ENCODE measurements around the gene IFI16.
"Not testable (repeated sequence)": the region's sequence is repeated elsewhere in the genome, so short reads cannot be mapped to it uniquely, and the experiment has no call there.

The IFI16 gene

GRCh38 chr1:159090286-159091179 lies 80.8 kb downstream of the IFI16 start:
- DNase-seq (ENCODE audit: extremely low spot score) = no peak
- no peak for TF ChIP-seq SP1 (IDR thresholded peaks at IDR 0.05)
- no peak for TF ChIP-seq CTBP1 (IDR thresholded peaks at IDR 0.05; ENCODE audit: borderline replicate concordance)
- no peak for TF ChIP-seq NFRKB (IDR thresholded peaks at IDR 0.05)
- TF ChIP-seq TARDBP (IDR thresholded peaks at IDR 0.05) = no peak
- CTCF ChIA-PET = no interaction called here
- POLR2A ChIA-PET = no interaction called here

- POLR2A ChIA-PET = no interaction called here
- no peak for DNase-seq (ENCODE audit: extremely low spot score)
Measured at GRCh38 chr1:159091180-159091560, 81.5 kb downstream of the IFI16 start.

GRCh38 chr1:159091607-159092031 lies 81.9 kb downstream of the IFI16 start:
- CTCF ChIA-PET = no interaction called here
- TF ChIP-seq ELF4 (IDR thresholded peaks at IDR 0.05) = no peak
- no peak for TF ChIP-seq TARDBP (IDR thresholded peaks at IDR 0.05)
- no peak for TF ChIP-seq FOXM1 (IDR thresholded peaks at IDR 0.05; ENCODE audit: borderline replicate concordance)
- TF ChIP-seq FOXK2 (IDR thresholded peaks at IDR 0.05) = no peak
- TF ChIP-seq ZNF384 (IDR thresholded peaks at IDR 0.05) = no peak
- no peak for TF ChIP-seq L3MBTL2 (conservative IDR thresholded peaks at IDR 0.05)
- DNase-seq (ENCODE audit: extremely low spot score) = no peak
- POLR2A ChIA-PET = no interaction called here

More at GRCh38 chr1:159091180-159091560, 81.5 kb downstream of the IFI16 start:
- no peak for TF ChIP-seq HDGF (IDR thresholded peaks at IDR 0.05; ENCODE audit: borderline replicate concordance)
- TF ChIP-seq PKNOX1 (IDR thresholded peaks at IDR 0.05) = no peak
- TF ChIP-seq NFRKB (IDR thresholded peaks at IDR 0.05) = no peak
- no peak for TF ChIP-seq SP1 (IDR thresholded peaks at IDR 0.05)
- TF ChIP-seq FOXA1 (IDR thresholded peaks at IDR 0.05) = no peak
- TF ChIP-seq SUZ12 (IDR thresholded peaks at IDR 0.05) = no peak
- no peak for TF ChIP-seq FOXM1 (IDR thresholded peaks at IDR 0.05; ENCODE audit: borderline replicate concordance)
- no peak for TF ChIP-seq CTBP1 (IDR thresholded peaks at IDR 0.05; ENCODE audit: borderline replicate concordance)
- CTCF ChIA-PET = no interaction called here

GRCh38 chr1:159092036-159092760 lies 82.5 kb downstream of the IFI16 start:
- TF ChIP-seq L3MBTL2 (conservative IDR thresholded peaks at IDR 0.05) (no peak), LEF1 (IDR thresholded peaks at IDR 0.05; ENCODE audit: borderline replicate concordance) (no peak), FOXK2 (IDR thresholded peaks at IDR 0.05) (no peak), ELF4 (IDR thresholded peaks at IDR 0.05) (no peak), CTBP1 (IDR thresholded peaks at IDR 0.05; ENCODE audit: borderline replicate concordance) (no peak), HDGF (IDR thresholded peaks at IDR 0.05; ENCODE audit: borderline replicate concordance) (no peak), SUZ12 (IDR thresholded peaks at IDR 0.05) (no peak), ZNF384 (IDR thresholded peaks at IDR 0.05) (no peak), SP1 (IDR thresholded peaks at IDR 0.05) (no peak), ARNT (IDR thresholded peaks at IDR 0.05) (no peak), BHLHE40 (IDR thresholded peaks at IDR 0.05; ENCODE audit: borderline replicate concordance) (no peak), TARDBP (IDR thresholded peaks at IDR 0.05) (no peak), PKNOX1 (IDR thresholded peaks at IDR 0.05) (no peak)
- ChIA-PET POLR2A (no interaction called here), CTCF (no interaction called here)
- DNase-seq (ENCODE audit: extremely low spot score) = no peak

DNA sequence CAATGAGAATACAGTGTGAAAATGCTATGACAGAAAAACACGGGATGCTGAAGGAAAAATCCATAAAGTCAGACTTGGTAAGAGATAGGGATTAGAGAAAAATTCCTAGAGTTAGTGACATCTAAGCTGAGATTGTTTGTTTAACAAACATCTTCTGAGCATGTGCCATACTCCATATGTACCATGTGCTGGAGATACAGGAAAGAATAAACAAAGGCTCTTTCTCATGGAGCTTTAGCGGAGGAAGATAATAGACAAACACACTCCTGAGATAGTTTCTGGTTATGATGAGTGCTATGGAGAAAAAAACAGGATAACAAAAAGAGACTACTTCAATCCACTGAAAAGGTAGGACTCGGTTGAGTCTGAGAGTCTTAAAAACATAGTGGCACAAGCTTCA lies 88.9 kb downstream of the IFI16 start:
- POLR2A ChIA-PET = no interaction called here
- CTCF ChIA-PET = no interaction called here
- TF ChIP-seq BHLHE40 (IDR thresholded peaks at IDR 0.05; ENCODE audit: borderline replicate concordance) (no peak), HDGF (IDR thresholded peaks at IDR 0.05; ENCODE audit: borderline replicate concordance) (no peak), CTBP1 (IDR thresholded peaks at IDR 0.05; ENCODE audit: borderline replicate concordance) (no peak), LEF1 (IDR thresholded peaks at IDR 0.05; ENCODE audit: borderline replicate concordance) (no peak), FOXM1 (IDR thresholded peaks at IDR 0.05; ENCODE audit: borderline replicate concordance) (no peak), SP1 (IDR thresholded peaks at IDR 0.05) (no peak), SUZ12 (IDR thresholded peaks at IDR 0.05) (no peak), NFRKB (IDR thresholded peaks at IDR 0.05) (no peak), FOXK2 (IDR thresholded peaks at IDR 0.05) (no peak), ZNF384 (IDR thresholded peaks at IDR 0.05) (no peak), ELF4 (IDR thresholded peaks at IDR 0.05) (no peak), FOXA1 (IDR thresholded peaks at IDR 0.05) (no peak), L3MBTL2 (conservative IDR thresholded peaks at IDR 0.05) (no peak), ARNT (IDR thresholded peaks at IDR 0.05) (no peak), TARDBP (IDR thresholded peaks at IDR 0.05) (no peak), PKNOX1 (IDR thresholded peaks at IDR 0.05) (no peak)
- DNase-seq (ENCODE audit: extremely low spot score) = no peak

DNA sequence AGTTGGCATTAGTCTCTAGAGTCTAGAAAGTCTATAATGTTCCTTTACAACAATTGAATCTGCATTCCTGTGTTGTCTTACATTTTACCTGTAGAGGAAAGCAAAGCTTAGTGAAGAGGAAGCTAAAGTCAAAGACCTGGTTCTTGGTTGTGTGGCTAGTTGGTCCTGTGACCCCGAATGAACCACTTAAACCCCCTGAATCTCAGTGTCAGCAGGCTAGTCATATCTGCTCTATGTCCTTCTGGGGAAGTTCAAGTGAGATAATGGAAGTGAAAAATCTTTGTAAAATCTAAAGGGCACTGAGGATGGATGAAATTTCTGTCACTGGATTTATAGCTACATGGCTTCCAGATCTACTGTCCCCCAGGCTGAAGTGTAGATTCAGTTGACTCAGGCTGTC lies 90.9 kb downstream of the IFI16 start:
- CTCF ChIA-PET = no interaction called here
- POLR2A ChIA-PET = no interaction called here
- no peak for DNase-seq (ENCODE audit: extremely low spot score)
- no peak for TF ChIP-seq CTBP1 (IDR thresholded peaks at IDR 0.05; ENCODE audit: borderline replicate concordance)
- no peak for TF ChIP-seq L3MBTL2 (conservative IDR thresholded peaks at IDR 0.05)
- TF ChIP-seq TARDBP (IDR thresholded peaks at IDR 0.05) = no peak
- TF ChIP-seq FOXA1 (IDR thresholded peaks at IDR 0.05) = no peak
- TF ChIP-seq SUZ12 (IDR thresholded peaks at IDR 0.05) = no peak
- TF ChIP-seq SP1 (IDR thresholded peaks at IDR 0.05) = no peak
- no peak for TF ChIP-seq FOXM1 (IDR thresholded peaks at IDR 0.05; ENCODE audit: borderline replicate concordance)
- TF ChIP-seq LEF1 (IDR thresholded peaks at IDR 0.05; ENCODE audit: borderline replicate concordance) = no peak
- TF ChIP-seq ELF4 (IDR thresholded peaks at IDR 0.05) = no peak
- no peak for TF ChIP-seq PKNOX1 (IDR thresholded peaks at IDR 0.05)

- DNase-seq (ENCODE audit: extremely low spot score); POLR2A ChIA-PET; CTCF ChIA-PET: not testable (repeated sequence)
Measured at GRCh38 chr1:159103021-159103420, 93.3 kb downstream of the IFI16 start.

All from HEK293T (cell line).